H9 (cell line): ENCODE data around the gene FAM219A. TPM values are rescaled to one million over a fixed set of nuclear protein-coding genes. Genes with fewer than 3 reads are reported as not detected.

Experiments
- DNase-seq: peaks from one replicate; pipeline ENCODE4 v3.0.0-alpha.2; 2017
- H2AFZ ChIP-seq: one replicate; pipeline ENCODE4 v1.6.1; 2013; ENCODE audit warnings: mild to moderate bottlenecking, low read length, control low read depth, moderate library complexity
- H2AK5ac ChIP-seq: 2 replicates; pipeline ENCODE4 v1.6.1; 2013; ENCODE audit warnings: low read length, control low read depth, mixed read lengths; ENCODE audit not compliant: insufficient read length
- H2BK120ac ChIP-seq: one replicate; pipeline ENCODE4 v1.6.1; 2013; ENCODE audit warnings: low read depth, mild to moderate bottlenecking, low read length, control low read depth, inconsistent platforms; ENCODE audit not compliant: poor library complexity, severe bottlenecking
- H2BK12ac ChIP-seq: 2 replicates; pipeline ENCODE4 v1.6.1; 2013; ENCODE audit warnings: low read length, control low read depth, mixed read lengths, low read depth; ENCODE audit not compliant: insufficient read length
- H2BK15ac ChIP-seq: 2 replicates; pipeline ENCODE4 v1.6.1; 2013; ENCODE audit warnings: low read depth, low read length, control low read depth
- H2BK20ac ChIP-seq: one replicate; pipeline ENCODE4 v1.6.1; 2013; ENCODE audit warnings: low read depth, mild to moderate bottlenecking, low read length, control low read depth, inconsistent platforms; ENCODE audit not compliant: poor library complexity, severe bottlenecking
- H2BK5ac ChIP-seq: 2 replicates; pipeline ENCODE4 v1.6.1; 2013; ENCODE audit warnings: low read length, control low read depth, mixed read lengths; ENCODE audit not compliant: insufficient read length
- H3K14ac ChIP-seq: 2 replicates; pipeline ENCODE4 v1.6.1; 2013; ENCODE audit warnings: low read length, control low read depth; ENCODE audit not compliant: insufficient read depth
- H3K18ac ChIP-seq: 2 replicates; pipeline ENCODE4 v1.6.1; 2013; ENCODE audit warnings: low read depth, mild to moderate bottlenecking, mixed read lengths, low read length, control low read depth; ENCODE audit not compliant: insufficient read length
- H3K23ac ChIP-seq: 2 replicates; pipeline ENCODE4 v1.6.1; 2013; ENCODE audit warnings: low read length, control low read depth, mixed read lengths, low read depth; ENCODE audit not compliant: insufficient read length
- H3K23me2 ChIP-seq: 2 replicates; pipeline ENCODE4 v1.6.1; 2013; ENCODE audit warnings: low read depth, mild to moderate bottlenecking, mixed read lengths, low read length, control low read depth; ENCODE audit not compliant: insufficient read length, poor library complexity, severe bottlenecking
- H3K27ac ChIP-seq: 2 replicates; pipeline ENCODE4 v1.5.1; 2013; ENCODE audit warnings: low read length, control low read depth, mixed read lengths, low read depth; ENCODE audit not compliant: insufficient read length
- H3K27me3 ChIP-seq: 2 replicates; pipeline ENCODE4 v1.6.1; 2013; ENCODE audit warnings: low read length, control low read depth, inconsistent platforms; ENCODE audit not compliant: insufficient read depth
- H3K4ac ChIP-seq: 2 replicates; pipeline ENCODE4 v1.6.1; 2013; ENCODE audit warnings: low read depth, mild to moderate bottlenecking, control low read depth, inconsistent platforms, low read length, moderate library complexity
- H3K4me1 ChIP-seq: 2 replicates; pipeline ENCODE4 v1.6.1; 2013; ENCODE audit warnings: low read length, control low read depth, inconsistent platforms; ENCODE audit not compliant: insufficient read depth
- H3K4me2 ChIP-seq: 2 replicates; pipeline ENCODE4 v1.6.1; 2013; ENCODE audit warnings: low read length, control low read depth, mixed read lengths; ENCODE audit not compliant: insufficient read length, insufficient read depth
- H3K56ac ChIP-seq: 2 replicates; pipeline ENCODE4 v1.6.1; 2013; ENCODE audit warnings: low read depth, mild to moderate bottlenecking, mixed read lengths, low read length, control low read depth; ENCODE audit not compliant: insufficient read length
- H3K79me1 ChIP-seq: 2 replicates; pipeline ENCODE4 v1.6.1; 2013; ENCODE audit warnings: low read depth, mild to moderate bottlenecking, moderate library complexity, low read length, control low read depth, inconsistent platforms; ENCODE audit not compliant: insufficient read depth, poor library complexity, severe bottlenecking
- H3K79me2 ChIP-seq: 2 replicates; pipeline ENCODE4 v1.6.1; 2013; ENCODE audit warnings: low read length, control low read depth, inconsistent platforms; ENCODE audit not compliant: insufficient read depth
- H3K9ac ChIP-seq: 2 replicates; pipeline ENCODE4 v1.6.1; 2013; ENCODE audit warnings: low read length, control low read depth, mixed read lengths; ENCODE audit not compliant: insufficient read length; ENCODE audit errors: extremely low read depth
- H3K9me3 ChIP-seq: one replicate; pipeline ENCODE4 v1.6.1; 2013; ENCODE audit warnings: low read depth, low read length, inconsistent platforms; ENCODE audit not compliant: control insufficient read depth
- H3T11ph ChIP-seq: one replicate; pipeline ENCODE4 v1.6.1; 2013; ENCODE audit warnings: mild to moderate bottlenecking, low read length, control low read depth, inconsistent platforms
- H4K20me1 ChIP-seq: one replicate; pipeline ENCODE4 v1.6.1; 2013; ENCODE audit not compliant: control insufficient read depth, insufficient read length, insufficient read depth
- H4K5ac ChIP-seq: 2 replicates; pipeline ENCODE4 v1.6.1; 2013; ENCODE audit warnings: low read depth, mild to moderate bottlenecking, mixed read lengths, low read length, control low read depth; ENCODE audit not compliant: insufficient read length
- H4K8ac ChIP-seq: replicated peaks from 2 replicates; pipeline ENCODE4 v1.6.1; 2013; ENCODE audit warnings: low read length, control low read depth, mixed read lengths, low read depth; ENCODE audit not compliant: insufficient read length
- H4K91ac ChIP-seq: 2 replicates; pipeline ENCODE4 v1.6.1; 2013; ENCODE audit warnings: low read depth, mild to moderate bottlenecking, moderate library complexity, mixed read lengths, low read length, control low read depth; ENCODE audit not compliant: insufficient read length
- H3K27ac Mint-ChIP-seq, 3 experiments: 2 replicates in 2 of 3; 3 replicates in 1 of 3; pipeline ENCODE4 v1.8.0; 2020 to 2021; ENCODE audit warnings: mixed read lengths in 3 of 3, mild to moderate bottlenecking in 1 of 3, moderate library complexity in 1 of 3
- H3K27me3 Mint-ChIP-seq: 2 replicates; pipeline ENCODE4 v1.8.0; 2021; ENCODE audit warnings: low read depth, mild to moderate bottlenecking, moderate library complexity, mixed read lengths
- H3K36me3 Mint-ChIP-seq, 3 experiments: 2 replicates in 2 of 3; 3 replicates in 1 of 3; pipeline ENCODE4 v1.8.0; 2020 to 2021; ENCODE audit warnings: low read depth in 3 of 3, mixed read lengths in 3 of 3; ENCODE audit not compliant: insufficient read depth in 1 of 3
- H3K4me1 Mint-ChIP-seq, 2 experiments: 2 replicates each; pipeline ENCODE4 v1.8.0; 2020; ENCODE audit warnings: mixed read lengths in 2 of 2
- H3K4me3 Mint-ChIP-seq, 2 experiments: 2 replicates in 1 of 2; 3 replicates in 1 of 2; pipeline ENCODE4 v1.8.0; 2020 to 2021; ENCODE audit warnings: mild to moderate bottlenecking in 2 of 2, mixed read lengths in 2 of 2, moderate library complexity in 1 of 2
- H3K9me3 Mint-ChIP-seq, 2 experiments: 2 replicates in 1 of 2; 3 replicates in 1 of 2; pipeline ENCODE4 v1.8.0; 2020; ENCODE audit warnings: mild to moderate bottlenecking in 2 of 2, mixed read lengths in 2 of 2, moderate library complexity in 1 of 2
- CTCF ChIP-seq: fragments of 200-600 bp; sonication (generic); conservative IDR thresholded peaks from 3 replicates; pipeline ENCODE4 v1.8.0; 2021; ENCODE audit warnings: antibody characterized with exemption, mild to moderate bottlenecking
- WGBS: extraction: QIAGEN DNeasy Blood & Tissue Kit; methylation state at CpG from one replicate; pipeline ENCODE4 v1.1.7; 2013; ENCODE audit warnings: missing lambda C conversion rate, low lambda C conversion rate, mixed read lengths; ENCODE audit not compliant: insufficient read length; ENCODE audit errors: extremely low coverage; 5-methylcytosine and 5-hydroxymethylcytosine counted together
- total RNA-seq: library from RNA; stranded (reverse); gene quantifications from 2 replicates; pipeline ENCODE4 v1.2.1, GENCODE V29; 2021

Gene FAM219A
- total RNA-seq, 1 experiment from 2014 or later: 16.7 TPM

DNA sequence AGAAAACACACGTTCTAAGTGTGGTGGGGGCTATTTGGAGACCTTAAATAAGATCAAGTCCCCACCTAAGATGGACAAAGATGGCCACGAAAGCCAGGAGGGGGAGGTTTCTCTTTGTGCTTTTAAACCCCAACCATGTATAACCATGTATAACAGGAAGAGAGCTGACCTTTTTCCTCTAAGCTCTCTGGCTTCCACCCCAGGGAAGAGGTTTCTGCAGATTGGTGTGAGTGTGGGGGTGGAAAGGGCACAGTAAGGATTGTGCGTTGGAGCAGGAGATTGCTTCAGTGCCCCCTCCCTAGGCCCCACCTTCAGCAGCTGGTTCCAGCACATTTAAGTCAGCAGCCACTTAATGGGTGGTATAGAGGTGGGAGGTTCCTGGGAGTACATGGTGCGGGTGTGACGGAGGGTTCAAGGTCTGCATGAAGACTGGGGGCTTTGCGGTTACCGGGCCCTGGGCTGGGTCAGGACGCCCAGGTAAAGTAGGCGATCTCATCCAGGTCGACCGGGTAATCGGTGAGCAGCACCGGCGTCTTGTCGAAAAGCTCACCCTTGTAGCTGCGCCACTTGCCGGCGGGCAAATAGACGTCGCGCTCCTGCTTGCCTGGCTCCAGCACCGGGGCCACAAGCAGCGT, 87.9 kb downstream of the FAM219A start:
- H3K9me3 Mint-ChIP-seq: peaks cover 7 to 22% of the 10 kb centered on the region in 2 experiments; a peak in 4 of 5 replicates
- Histone ChIP-seq H2BK5ac (no peak overlapping the region), H3K14ac (no peak overlapping the region), H2BK120ac (no peak overlapping the region), H2BK15ac (no peak overlapping the region), H2AK5ac (no peak overlapping the region), H3K23ac (no peak overlapping the region), H4K8ac (no peak overlapping the region), H2BK12ac (no peak overlapping the region), H3K27ac (no peak overlapping the region), H3K79me1 (no peaks in the 10 kb centered on the region), H3K9me3 (no peaks in the 10 kb centered on the region), H3K27me3 (no peaks in the 10 kb centered on the region), H3T11ph (no peak overlapping the region), H3K4me1 (no peaks in the 10 kb centered on the region), H4K5ac (no peak overlapping the region), H2BK20ac (no peak overlapping the region), H3K23me2 (no peaks in the 10 kb centered on the region), H3K18ac (no peak overlapping the region), H3K4me2 (no peak overlapping the region), H2AFZ (no peak overlapping the region), H3K56ac (no peak overlapping the region), H3K4ac (no peak overlapping the region), H4K91ac (no peak overlapping the region), H4K20me1 (no peaks in the 10 kb centered on the region), H3K79me2 (no peaks in the 10 kb centered on the region), H3K9ac (no peak overlapping the region)
- H3K4me3 Mint-ChIP-seq: no peak overlapping the region
- DNase-seq: no peak
- no CpG with 5 or more reads among the region's 23 CpGs for WGBS
- peaks cover 7 to 11% of the 10 kb centered on the region in 2 experiments for H3K4me1 Mint-ChIP-seq
- peaks cover 3% of the 10 kb centered on the region for H3K27me3 Mint-ChIP-seq
- peaks cover 44 to 46% (median 45%) of the 10 kb centered on the region in 3 experiments for H3K36me3 Mint-ChIP-seq
- no peak for TF ChIP-seq CTCF
- H3K27ac Mint-ChIP-seq: no peak overlapping the region
